Upper lobe of right lung (tissue), 1 donor: Measurements from ENCODE around the gene CNTNAP5. TPM values are rescaled to one million over a fixed set of nuclear protein-coding genes. Genes with fewer than 3 reads are reported as not detected.

Experiments used
- ATAC-seq: fragments of 200-7000 bp; cut with Tn5 transposase; one replicate; pipeline ENCODE4 v1.9.1; 2020; ENCODE audit warnings: mild to moderate bottlenecking, moderate library complexity
- DNase-seq: peaks from one replicate; pipeline ENCODE4 v3.0.0-alpha.2; 2020
- H3K27ac ChIP-seq: fragments of 200-600 bp; one replicate; pipeline ENCODE4 v1.8.0; 2022
- H3K27me3 ChIP-seq: fragments of 200-600 bp; one replicate; pipeline ENCODE4 v1.8.0; 2022; ENCODE audit warnings: mild to moderate bottlenecking
- H3K36me3 ChIP-seq: fragments of 200-600 bp; one replicate; pipeline ENCODE4 v1.8.0; 2022
- H3K4me1 ChIP-seq: fragments of 200-600 bp; one replicate; pipeline ENCODE4 v1.8.0; 2022
- H3K4me3 ChIP-seq: fragments of 200-600 bp; one replicate; pipeline ENCODE4 v1.8.0; 2022; ENCODE audit warnings: mild to moderate bottlenecking
- H3K9me3 ChIP-seq: fragments of 200-600 bp; one replicate; pipeline ENCODE4 v1.8.0; 2022
- intact Hi-C: fragments of 100-400 bp; cut with DNase I; formaldehyde crosslinking; loops from one replicate; pipeline ENCODE4 v1.11.0; 2022
- total RNA-seq: library from RNA; stranded (reverse); fragmentation: NEBNext Ultra II Directional; extraction: Animal tissue kit (Norgen Biotek cat#: 25700); gene quantifications from one replicate; pipeline ENCODE4 v1.2.1, GENCODE V29; 2021
- TF ChIP-seq, protein P1 (sequence below): fragments of 200-600 bp; IDR thresholded peaks from one replicate; pipeline ENCODE4 v1.8.0; 2022; ENCODE audit warnings: antibody characterized with exemption
- donor health status: DM: no; HTN: yes; CAD: no; lungs with severe emphysema.

CNTNAP5 gene
- total RNA-seq, 1 donor from 2014 or later, result not detected

DNA sequence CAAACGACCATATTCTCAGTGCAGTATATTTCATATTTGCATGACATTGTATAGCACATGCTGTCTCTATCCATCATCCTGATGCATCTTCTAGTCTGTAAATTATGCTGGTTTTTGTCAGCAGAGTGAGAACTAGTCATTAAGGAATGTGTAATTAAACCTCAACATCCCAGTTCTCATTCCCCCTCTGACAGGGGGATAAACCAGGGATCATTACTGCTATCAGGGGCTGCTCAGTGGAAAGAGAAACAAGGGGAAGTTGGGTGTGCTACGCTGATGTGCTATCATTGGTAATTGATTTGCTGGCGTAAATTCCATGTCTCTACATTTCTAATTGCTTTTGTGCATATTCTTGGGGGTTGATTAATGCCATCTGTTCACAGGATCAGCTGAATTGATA is 7.7 kb downstream of the CNTNAP5 start:
- H3K27me3 ChIP-seq, result peaks cover 3% of the 10 kb centered on the region
- TF ChIP-seq, protein P1, sequence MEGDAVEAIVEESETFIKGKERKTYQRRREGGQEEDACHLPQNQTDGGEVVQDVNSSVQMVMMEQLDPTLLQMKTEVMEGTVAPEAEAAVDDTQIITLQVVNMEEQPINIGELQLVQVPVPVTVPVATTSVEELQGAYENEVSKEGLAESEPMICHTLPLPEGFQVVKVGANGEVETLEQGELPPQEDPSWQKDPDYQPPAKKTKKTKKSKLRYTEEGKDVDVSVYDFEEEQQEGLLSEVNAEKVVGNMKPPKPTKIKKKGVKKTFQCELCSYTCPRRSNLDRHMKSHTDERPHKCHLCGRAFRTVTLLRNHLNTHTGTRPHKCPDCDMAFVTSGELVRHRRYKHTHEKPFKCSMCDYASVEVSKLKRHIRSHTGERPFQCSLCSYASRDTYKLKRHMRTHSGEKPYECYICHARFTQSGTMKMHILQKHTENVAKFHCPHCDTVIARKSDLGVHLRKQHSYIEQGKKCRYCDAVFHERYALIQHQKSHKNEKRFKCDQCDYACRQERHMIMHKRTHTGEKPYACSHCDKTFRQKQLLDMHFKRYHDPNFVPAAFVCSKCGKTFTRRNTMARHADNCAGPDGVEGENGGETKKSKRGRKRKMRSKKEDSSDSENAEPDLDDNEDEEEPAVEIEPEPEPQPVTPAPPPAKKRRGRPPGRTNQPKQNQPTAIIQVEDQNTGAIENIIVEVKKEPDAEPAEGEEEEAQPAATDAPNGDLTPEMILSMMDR, result no peak
- H3K36me3 ChIP-seq, result no peaks in the 10 kb centered on the region
- no peaks in the 10 kb centered on the region for H3K9me3 ChIP-seq
- intact Hi-C loops, result no loop called here
- no peak overlapping the region for H3K4me3 ChIP-seq
- ATAC-seq (no peak), DNase-seq (no peak)
- no peaks in the 10 kb centered on the region for H3K4me1 ChIP-seq
- H3K27ac ChIP-seq, result no peak overlapping the region

GRCh38 chr2:124034265-124034664 is 9.2 kb downstream of the CNTNAP5 start:
- Histone ChIP-seq H3K36me3 (no peaks in the 10 kb centered on the region), H3K9me3 (no peaks in the 10 kb centered on the region), H3K4me1 (no peaks in the 10 kb centered on the region), H3K27me3 (no peaks in the 10 kb centered on the region), H3K27ac (no peak overlapping the region), H3K4me3 (no peak overlapping the region)
- TF ChIP-seq, protein P1, result no peak
- no peak for ATAC-seq
- DNase-seq, result no peak
- intact Hi-C loops, result no loop called here

DNA sequence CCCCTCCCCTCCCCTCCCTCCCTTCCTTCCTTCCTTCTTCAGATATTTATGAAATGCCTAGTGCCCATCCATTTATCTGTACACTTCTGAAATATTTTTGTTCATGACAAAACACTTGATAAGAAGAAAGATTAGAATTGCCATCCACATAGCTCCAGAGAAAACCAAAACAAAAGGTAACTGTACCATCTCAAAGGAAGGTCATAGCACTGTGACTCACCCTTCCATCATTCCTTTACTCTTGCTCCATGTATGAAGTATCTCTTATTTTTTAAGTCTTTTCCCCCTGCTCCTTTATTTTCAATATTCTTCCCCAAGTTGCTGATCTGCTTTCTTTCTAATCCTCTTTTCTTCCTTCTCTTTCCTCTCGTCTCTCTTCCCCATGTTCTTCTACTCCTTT is 9.9 kb downstream of the CNTNAP5 start:
- Histone ChIP-seq H3K9me3 (no peaks in the 10 kb centered on the region), H3K4me3 (no peak overlapping the region), H3K4me1 (no peaks in the 10 kb centered on the region), H3K27me3 (no peaks in the 10 kb centered on the region), H3K36me3 (no peaks in the 10 kb centered on the region), H3K27ac (no peak overlapping the region)
- TF ChIP-seq, protein P1, result no peak
- intact Hi-C loops, result no loop called here
- ATAC-seq, result no peak
- no peak for DNase-seq

DNA sequence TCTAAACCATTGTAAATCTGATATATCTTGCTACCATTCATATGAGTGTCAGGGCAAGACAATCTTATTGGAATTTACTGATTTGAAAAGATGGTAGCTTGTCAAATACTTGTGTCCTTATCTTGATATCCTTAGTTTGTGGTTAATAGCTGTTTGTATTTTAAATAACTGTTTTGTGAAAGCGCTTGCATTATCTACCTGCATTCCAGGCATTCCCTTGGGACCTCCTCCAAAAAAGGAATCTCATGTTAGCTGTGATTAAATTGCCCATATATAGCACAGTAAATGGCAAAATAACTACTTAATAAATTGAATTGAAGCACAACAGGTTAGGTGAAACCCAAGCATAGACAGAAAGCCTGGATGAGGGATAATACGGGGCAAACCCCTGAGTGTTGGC is 13.9 kb downstream of the CNTNAP5 start:
- no peaks in the 10 kb centered on the region for H3K4me1 ChIP-seq
- no peak overlapping the region for H3K27ac ChIP-seq
- intact Hi-C loops, result no loop called here
- no peaks in the 10 kb centered on the region for H3K36me3 ChIP-seq
- H3K27me3 ChIP-seq, result no peaks in the 10 kb centered on the region
- no peak for DNase-seq
- ATAC-seq, result no peak
- TF ChIP-seq, protein P1, result no peak
- no peak overlapping the region for H3K4me3 ChIP-seq
- no peaks in the 10 kb centered on the region for H3K9me3 ChIP-seq

- H3K9me3 ChIP-seq, result no peaks in the 10 kb centered on the region
- no peaks in the 10 kb centered on the region for H3K36me3 ChIP-seq
- no peak overlapping the region for H3K27ac ChIP-seq
- no peaks in the 10 kb centered on the region for H3K4me1 ChIP-seq
- TF ChIP-seq, protein P1, result no peak
- DNase-seq (no peak), ATAC-seq (no peak)
- intact Hi-C loops, result no loop called here
- H3K27me3 ChIP-seq, result no peaks in the 10 kb centered on the region
- H3K4me3 ChIP-seq, result no peak overlapping the region
Measured at GRCh38 chr2:124039762-124040291, 14.7 kb downstream of the CNTNAP5 start.

DNA sequence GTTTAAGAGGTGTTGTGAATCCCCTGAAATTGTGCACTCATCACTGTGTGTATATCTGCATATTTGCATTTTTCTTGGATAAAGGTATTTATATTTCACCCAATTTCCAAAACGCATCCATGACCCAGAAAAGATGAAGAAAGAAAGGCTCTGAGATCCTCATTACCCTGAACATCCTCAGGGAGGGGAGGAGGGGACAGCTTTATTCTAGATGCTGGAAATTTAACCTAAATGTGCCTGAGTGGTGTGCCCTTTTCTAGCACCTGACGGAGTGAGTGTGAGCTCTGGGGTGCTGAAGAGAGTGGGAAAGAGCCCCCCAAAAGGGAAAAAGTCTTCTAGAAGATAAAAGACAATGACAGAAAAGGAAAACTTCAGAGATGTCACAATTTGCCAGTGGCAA is 20.8 kb downstream of the CNTNAP5 start:
- DNase-seq (no peak), ATAC-seq (no peak)
- no peaks in the 10 kb centered on the region for H3K36me3 ChIP-seq
- no peaks in the 10 kb centered on the region for H3K27me3 ChIP-seq
- intact Hi-C loops, result no loop called here
- no peak overlapping the region for H3K27ac ChIP-seq
- TF ChIP-seq, protein P1, result no peak
- H3K9me3 ChIP-seq, result no peaks in the 10 kb centered on the region
- no peaks in the 10 kb centered on the region for H3K4me1 ChIP-seq
- H3K4me3 ChIP-seq, result no peak overlapping the region
